A549 (cell line): ENCODE measurements around the gene KRTAP10-8.

Experiments used
- EP300 ChIP-seq, 2 experiments: fragments of >200 bp; sonication (Bioruptor Twin); formaldehyde crosslinking; IDR thresholded peaks; 2 replicates in 1 of 2; 3 replicates in 1 of 2; pipeline ENCODE4 v1.6.1; 2016 to 2017
- ESRRA ChIP-seq: fragments of 150-350 bp; IDR thresholded peaks from 2 replicates; pipeline ENCODE4 v1.6.1; 2014; ENCODE audit warnings: mild to moderate bottlenecking, low read length, borderline replicate concordance
- FOSB ChIP-seq: fragments of 250-450 bp; sonication (Bioruptor Pico); IDR thresholded peaks from 2 replicates; pipeline ENCODE4 v1.5.0; 2020; ENCODE audit warnings: mild to moderate bottlenecking, moderate library complexity
- JUN ChIP-seq, 2 experiments: fragments of >200 bp; sonication (Bioruptor Twin); formaldehyde crosslinking; IDR thresholded peaks; 2 replicates in 1 of 2; 3 replicates in 1 of 2; pipeline ENCODE4 v1.6.1; 2016 to 2017
- POLR2A ChIP-seq: IDR thresholded peaks from 2 replicates; pipeline ENCODE4 v1.6.1; 2012; ENCODE audit warnings: mild to moderate bottlenecking, low read length
- RAD21 ChIP-seq, 2 experiments: fragments of >200 bp in 1 of 2; sonication (Bioruptor Twin) in 1 of 2; formaldehyde crosslinking in 1 of 2; IDR thresholded peaks in 1 of 2; conservative IDR thresholded peaks in 1 of 2; 2 replicates in 1 of 2; 3 replicates in 1 of 2; pipeline ENCODE4 v1.6.1; 2012 to 2018; ENCODE audit warnings: inconsistent platforms in 1 of 2
- RCOR1 ChIP-seq: fragments of 150-350 bp; IDR thresholded peaks from 2 replicates; pipeline ENCODE4 v1.6.1; 2014; ENCODE audit warnings: antibody characterized with exemption, low read length, low read depth
- RFX5 ChIP-seq: fragments of 450-650 bp; IDR thresholded peaks from 2 replicates; pipeline ENCODE4 v1.7.1; 2014; ENCODE audit warnings: antibody characterized with exemption, mild to moderate bottlenecking, moderate library complexity
- TF ChIP-seq, protein P1 (sequence below): fragments of >200 bp; sonication (Bioruptor Twin); formaldehyde crosslinking; IDR thresholded peaks from 3 replicates; pipeline ENCODE4 v1.5.1; 2016

DNA sequence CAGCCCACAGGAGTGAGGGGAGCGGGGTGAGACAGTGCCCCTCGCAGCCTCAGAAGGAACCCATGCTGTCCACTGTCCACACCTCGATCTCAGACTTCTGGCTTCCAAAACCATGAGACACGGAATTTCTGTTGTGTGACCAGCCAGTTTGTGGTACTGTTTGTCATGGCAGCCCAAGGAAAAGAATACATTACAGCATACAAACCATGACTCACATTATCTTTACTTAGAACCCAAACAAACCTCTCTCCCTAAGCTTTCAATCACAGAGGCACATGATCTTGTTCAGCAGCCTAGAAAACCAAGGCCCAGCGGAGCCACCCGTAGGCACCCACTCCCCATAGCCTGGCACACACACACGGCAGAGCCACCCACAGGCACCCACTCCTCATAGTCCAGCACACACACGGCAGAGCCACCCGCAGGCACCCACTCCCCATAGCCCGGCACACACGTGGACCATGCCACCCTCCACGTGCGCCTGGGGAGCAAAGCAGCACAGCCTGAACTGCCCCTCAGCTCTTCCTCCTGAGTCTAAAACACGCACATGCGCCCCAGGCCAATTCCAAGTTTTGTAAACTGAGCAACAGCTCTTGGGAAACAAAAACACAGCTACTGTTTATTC, 38.8 kb upstream of the KRTAP10-8 start:
- TF ChIP-seq, protein P1, sequence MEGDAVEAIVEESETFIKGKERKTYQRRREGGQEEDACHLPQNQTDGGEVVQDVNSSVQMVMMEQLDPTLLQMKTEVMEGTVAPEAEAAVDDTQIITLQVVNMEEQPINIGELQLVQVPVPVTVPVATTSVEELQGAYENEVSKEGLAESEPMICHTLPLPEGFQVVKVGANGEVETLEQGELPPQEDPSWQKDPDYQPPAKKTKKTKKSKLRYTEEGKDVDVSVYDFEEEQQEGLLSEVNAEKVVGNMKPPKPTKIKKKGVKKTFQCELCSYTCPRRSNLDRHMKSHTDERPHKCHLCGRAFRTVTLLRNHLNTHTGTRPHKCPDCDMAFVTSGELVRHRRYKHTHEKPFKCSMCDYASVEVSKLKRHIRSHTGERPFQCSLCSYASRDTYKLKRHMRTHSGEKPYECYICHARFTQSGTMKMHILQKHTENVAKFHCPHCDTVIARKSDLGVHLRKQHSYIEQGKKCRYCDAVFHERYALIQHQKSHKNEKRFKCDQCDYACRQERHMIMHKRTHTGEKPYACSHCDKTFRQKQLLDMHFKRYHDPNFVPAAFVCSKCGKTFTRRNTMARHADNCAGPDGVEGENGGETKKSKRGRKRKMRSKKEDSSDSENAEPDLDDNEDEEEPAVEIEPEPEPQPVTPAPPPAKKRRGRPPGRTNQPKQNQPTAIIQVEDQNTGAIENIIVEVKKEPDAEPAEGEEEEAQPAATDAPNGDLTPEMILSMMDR = no peak
- TF ChIP-seq RCOR1 = no peak
- TF ChIP-seq EP300 (IDR thresholded peaks at IDR 0.05) = no peak
- TF ChIP-seq ESRRA = no peak
- TF ChIP-seq POLR2A = no peak
- TF ChIP-seq RFX5 = no peak
- TF ChIP-seq RAD21 (conservative IDR thresholded peaks at IDR 0.05 in 1 of 2, IDR thresholded peaks at IDR 0.05 in 1 of 2) = no peak
- TF ChIP-seq JUN (IDR thresholded peaks at IDR 0.05) = no peak
- no peak for TF ChIP-seq FOSB (CRISPR knock-in tag)
